ENCODE results near the gene EXOC4. TPM values are rescaled to one million over a fixed set of nuclear protein-coding genes. Genes with fewer than 3 reads are reported as not detected.

Gene EXOC4
- total RNA-seq, 1 experiment from 2014 or later, result 75.8 TPM

- Histone ChIP-seq H3K79me1 (ENCODE audit: insufficient read depth, low read depth, low read length, poor library complexity, severe bottlenecking) (no peaks in the 10 kb centered on the region), H2BK20ac (ENCODE audit: low read depth, low read length, poor library complexity, severe bottlenecking) (no peak overlapping the region), H3K23me2 (ENCODE audit: insufficient read length, low read depth, low read length, poor library complexity, severe bottlenecking) (no peaks in the 10 kb centered on the region), H2BK5ac (ENCODE audit: insufficient read length, low read length) (no peak overlapping the region), H2AFZ (ENCODE audit: low read length) (no peak overlapping the region), H3K9ac (ENCODE audit: extremely low read depth, insufficient read length, low read length) (no peak overlapping the region), H2BK120ac (ENCODE audit: low read depth, low read length, poor library complexity, severe bottlenecking) (no peak overlapping the region), H3K4me2 (ENCODE audit: insufficient read depth, insufficient read length, low read length) (no peak overlapping the region), H3K23ac (ENCODE audit: insufficient read length, low read depth, low read length) (no peak overlapping the region), H4K8ac (replicated peaks; ENCODE audit: insufficient read length, low read depth, low read length) (no peak overlapping the region), H3K14ac (ENCODE audit: insufficient read depth, low read length) (no peak overlapping the region), H2BK15ac (ENCODE audit: low read depth, low read length) (no peak overlapping the region), H3K4ac (ENCODE audit: low read depth, low read length) (no peak overlapping the region), H3K27me3 (ENCODE audit: insufficient read depth, low read length) (no peaks in the 10 kb centered on the region), H3K27ac (ENCODE audit: insufficient read length, low read depth, low read length) (no peak overlapping the region), H3K18ac (ENCODE audit: insufficient read length, low read depth, low read length) (no peak overlapping the region), H2BK12ac (ENCODE audit: insufficient read length, low read depth, low read length) (no peak overlapping the region), H2AK5ac (ENCODE audit: insufficient read length, low read length) (no peak overlapping the region), H3T11ph (ENCODE audit: low read length) (no peak overlapping the region), H3K79me2 (ENCODE audit: insufficient read depth, low read length) (no peaks in the 10 kb centered on the region), H4K5ac (ENCODE audit: insufficient read length, low read depth, low read length) (no peak overlapping the region), H4K20me1 (ENCODE audit: control insufficient read depth, insufficient read depth, insufficient read length) (no peaks in the 10 kb centered on the region), H4K91ac (ENCODE audit: insufficient read length, low read depth, low read length) (no peak overlapping the region), H3K4me1 (ENCODE audit: insufficient read depth, low read length) (no peaks in the 10 kb centered on the region), H3K9me3 (ENCODE audit: control insufficient read depth, low read depth, low read length) (peaks cover 8% of the 10 kb centered on the region), H3K56ac (ENCODE audit: insufficient read length, low read depth, low read length) (no peak overlapping the region)
- Mint-ChIP-seq H3K4me1 (peaks cover 6 to 12% of the 10 kb centered on the region in 2 experiments; a peak in 2 of 4 replicates), H3K4me3 (no peak overlapping the region), H3K27me3 (ENCODE audit: low read depth) (no peaks in the 10 kb centered on the region; the same call in 1 of the 2 replicates), H3K36me3 (ENCODE audit: insufficient read depth in 1 of 3, low read depth in 3 of 3) (peaks cover 10 to 15% (median 12%) of the 10 kb centered on the region in 3 experiments), H3K27ac (no peak overlapping the region), H3K9me3 (peaks cover 11 to 12% of the 10 kb centered on the region in 2 experiments)
- TF ChIP-seq, protein P1, sequence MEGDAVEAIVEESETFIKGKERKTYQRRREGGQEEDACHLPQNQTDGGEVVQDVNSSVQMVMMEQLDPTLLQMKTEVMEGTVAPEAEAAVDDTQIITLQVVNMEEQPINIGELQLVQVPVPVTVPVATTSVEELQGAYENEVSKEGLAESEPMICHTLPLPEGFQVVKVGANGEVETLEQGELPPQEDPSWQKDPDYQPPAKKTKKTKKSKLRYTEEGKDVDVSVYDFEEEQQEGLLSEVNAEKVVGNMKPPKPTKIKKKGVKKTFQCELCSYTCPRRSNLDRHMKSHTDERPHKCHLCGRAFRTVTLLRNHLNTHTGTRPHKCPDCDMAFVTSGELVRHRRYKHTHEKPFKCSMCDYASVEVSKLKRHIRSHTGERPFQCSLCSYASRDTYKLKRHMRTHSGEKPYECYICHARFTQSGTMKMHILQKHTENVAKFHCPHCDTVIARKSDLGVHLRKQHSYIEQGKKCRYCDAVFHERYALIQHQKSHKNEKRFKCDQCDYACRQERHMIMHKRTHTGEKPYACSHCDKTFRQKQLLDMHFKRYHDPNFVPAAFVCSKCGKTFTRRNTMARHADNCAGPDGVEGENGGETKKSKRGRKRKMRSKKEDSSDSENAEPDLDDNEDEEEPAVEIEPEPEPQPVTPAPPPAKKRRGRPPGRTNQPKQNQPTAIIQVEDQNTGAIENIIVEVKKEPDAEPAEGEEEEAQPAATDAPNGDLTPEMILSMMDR (conservative IDR thresholded peaks at IDR 0.05), result no peak
- no peak for DNase-seq
- WGBS (ENCODE audit: extremely low coverage, insufficient read length, low lambda C conversion rate), result no CpG with 5 or more reads among the region's 2 CpGs
These were observed 706.6 kb downstream of the EXOC4 start for GRCh38 chr7:133959505-133959904.
